HFFc6 (cell line): ENCODE results near the gene GH1. TPM values are rescaled to one million over a fixed set of nuclear protein-coding genes. Genes with fewer than 3 reads are reported as not detected.
A peak's percentile ranks its signal among the peaks of the same experiment; 100 is the strongest.
"Not testable (repeated sequence)": the region's sequence is repeated elsewhere in the genome, so short reads cannot be mapped to it uniquely, and the experiment has no call there.

Experiments used
- DNase-seq: peaks from one replicate; pipeline ENCODE4 v3.0.0-alpha.2; 2018
- H3K27ac Mint-ChIP-seq: 2 replicates; pipeline ENCODE4 v1.8.0; 2020; ENCODE audit warnings: mild to moderate bottlenecking, mixed read lengths
- H3K27me3 Mint-ChIP-seq: 2 replicates; pipeline ENCODE4 v1.8.0; 2021; ENCODE audit warnings: mild to moderate bottlenecking, moderate library complexity, mixed read lengths; ENCODE audit not compliant: insufficient read depth
- H3K36me3 Mint-ChIP-seq: 2 replicates; pipeline ENCODE4 v1.8.0; 2021; ENCODE audit warnings: low read depth, mixed read lengths
- H3K4me1 Mint-ChIP-seq: 2 replicates; pipeline ENCODE4 v1.8.0; 2020; ENCODE audit warnings: low read depth, mixed read lengths
- H3K4me3 Mint-ChIP-seq: 2 replicates; pipeline ENCODE4 v1.8.0; 2020; ENCODE audit warnings: mild to moderate bottlenecking, moderate library complexity, mixed read lengths
- H3K9me3 Mint-ChIP-seq: 2 replicates; pipeline ENCODE4 v1.8.0; 2020; ENCODE audit warnings: mild to moderate bottlenecking, mixed read lengths
- total RNA-seq, 6 experiments: library from RNA; stranded (reverse); fragmentation: NEBNext Ultra II Directional; extraction: Animal tissue kit (Norgen Biotek cat#: 25700); gene quantifications; 2 replicates in 1 of 6; 3 replicates in 5 of 6; pipeline ENCODE4 v1.2.3, GENCODE V29; 2021
- TF ChIP-seq, protein P1 (sequence below): fragments of 200-600 bp; sonication (generic); IDR thresholded peaks from 2 replicates; pipeline ENCODE4 v1.5.0; 2021; ENCODE audit warnings: antibody characterized with exemption, mild to moderate bottlenecking

GH1 gene
- total RNA-seq, 6 experiments from 2014 or later = not detected

DNA sequence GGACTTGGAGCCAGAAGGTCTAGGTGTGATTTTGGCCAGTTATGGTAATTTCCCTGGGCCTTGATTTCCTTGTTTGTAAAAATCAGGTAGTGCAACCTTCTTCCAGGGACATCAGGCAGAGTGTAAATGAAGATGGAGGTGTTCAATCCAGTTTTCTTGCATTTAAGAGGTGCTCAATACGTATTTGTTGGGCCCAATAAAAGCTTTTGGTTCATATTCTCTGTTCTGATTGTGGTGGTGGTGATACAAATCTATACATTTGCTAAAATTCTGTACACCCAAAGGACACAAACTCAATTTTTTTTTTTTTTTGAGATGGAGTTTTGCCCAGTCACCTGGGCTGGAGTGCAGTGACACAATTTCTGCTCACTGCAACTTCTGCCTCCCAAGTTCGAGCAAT lies 7.5 kb upstream of the GH1 start:
- Mint-ChIP-seq H3K27me3 (peaks cover 6% of the 10 kb centered on the region), H3K4me1 (no peaks in the 10 kb centered on the region), H3K27ac (no peak overlapping the region), H3K36me3 (no peaks in the 10 kb centered on the region), H3K9me3 (no peaks in the 10 kb centered on the region), H3K4me3 (no peak overlapping the region)
- TF ChIP-seq, protein P1, sequence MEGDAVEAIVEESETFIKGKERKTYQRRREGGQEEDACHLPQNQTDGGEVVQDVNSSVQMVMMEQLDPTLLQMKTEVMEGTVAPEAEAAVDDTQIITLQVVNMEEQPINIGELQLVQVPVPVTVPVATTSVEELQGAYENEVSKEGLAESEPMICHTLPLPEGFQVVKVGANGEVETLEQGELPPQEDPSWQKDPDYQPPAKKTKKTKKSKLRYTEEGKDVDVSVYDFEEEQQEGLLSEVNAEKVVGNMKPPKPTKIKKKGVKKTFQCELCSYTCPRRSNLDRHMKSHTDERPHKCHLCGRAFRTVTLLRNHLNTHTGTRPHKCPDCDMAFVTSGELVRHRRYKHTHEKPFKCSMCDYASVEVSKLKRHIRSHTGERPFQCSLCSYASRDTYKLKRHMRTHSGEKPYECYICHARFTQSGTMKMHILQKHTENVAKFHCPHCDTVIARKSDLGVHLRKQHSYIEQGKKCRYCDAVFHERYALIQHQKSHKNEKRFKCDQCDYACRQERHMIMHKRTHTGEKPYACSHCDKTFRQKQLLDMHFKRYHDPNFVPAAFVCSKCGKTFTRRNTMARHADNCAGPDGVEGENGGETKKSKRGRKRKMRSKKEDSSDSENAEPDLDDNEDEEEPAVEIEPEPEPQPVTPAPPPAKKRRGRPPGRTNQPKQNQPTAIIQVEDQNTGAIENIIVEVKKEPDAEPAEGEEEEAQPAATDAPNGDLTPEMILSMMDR = no peak
- no peak for DNase-seq

DNA sequence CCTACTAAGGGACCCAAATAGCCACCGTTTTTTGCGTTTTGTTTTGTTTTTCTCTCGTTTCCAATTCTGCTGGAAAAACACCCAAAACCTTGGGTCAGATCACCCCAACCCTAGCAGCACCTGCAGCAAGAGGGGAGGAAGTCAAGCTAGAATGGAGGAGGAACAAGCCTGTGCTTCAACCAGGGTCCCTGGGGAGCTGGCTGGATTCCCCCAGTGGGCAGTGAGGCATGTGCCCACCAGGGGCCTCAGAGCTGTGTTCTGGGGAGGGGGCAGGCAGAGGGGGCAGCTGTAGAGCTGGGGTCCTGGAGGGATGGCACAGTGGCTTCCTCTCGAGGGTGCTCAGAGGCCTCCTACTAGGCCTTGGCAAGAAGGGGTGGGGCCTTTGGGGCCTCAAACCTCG lies 7.0 kb upstream of the GH1 start:
- H3K27me3 Mint-ChIP-seq = peaks cover 3% of the 10 kb centered on the region; the same call in 1 of the 2 replicates
- no peak overlapping the region for H3K27ac Mint-ChIP-seq
- no peak overlapping the region for H3K4me3 Mint-ChIP-seq
- no peaks in the 10 kb centered on the region for H3K36me3 Mint-ChIP-seq
- no peaks in the 10 kb centered on the region for H3K4me1 Mint-ChIP-seq
- H3K9me3 Mint-ChIP-seq = no peaks in the 10 kb centered on the region
- TF ChIP-seq, protein P1 = no peak
- DNase-seq = no peak

DNA sequence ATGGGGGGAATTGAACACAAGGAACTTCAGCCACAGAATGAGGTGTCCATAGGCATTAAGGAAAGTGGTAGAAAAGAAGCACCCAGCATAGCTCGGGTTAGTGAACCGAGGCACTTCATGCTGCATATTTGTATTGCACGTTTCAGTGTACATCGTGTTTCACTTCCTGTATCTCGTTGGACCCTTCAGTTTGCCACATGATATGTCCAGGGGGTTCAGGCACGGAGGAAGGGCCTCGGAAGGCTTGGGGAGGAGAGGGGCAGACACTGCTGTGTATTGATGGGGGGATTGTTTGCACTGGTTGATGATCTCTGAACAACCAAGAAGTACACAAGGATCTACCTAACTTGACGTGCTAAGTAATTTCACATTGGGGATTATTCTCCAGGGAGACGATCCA lies 3.8 kb upstream of the GH1 start:
- not testable (repeated sequence) for H3K27ac Mint-ChIP-seq, H3K36me3 Mint-ChIP-seq, H3K27me3 Mint-ChIP-seq, DNase-seq, H3K4me3 Mint-ChIP-seq, H3K9me3 Mint-ChIP-seq, H3K4me1 Mint-ChIP-seq

DNA sequence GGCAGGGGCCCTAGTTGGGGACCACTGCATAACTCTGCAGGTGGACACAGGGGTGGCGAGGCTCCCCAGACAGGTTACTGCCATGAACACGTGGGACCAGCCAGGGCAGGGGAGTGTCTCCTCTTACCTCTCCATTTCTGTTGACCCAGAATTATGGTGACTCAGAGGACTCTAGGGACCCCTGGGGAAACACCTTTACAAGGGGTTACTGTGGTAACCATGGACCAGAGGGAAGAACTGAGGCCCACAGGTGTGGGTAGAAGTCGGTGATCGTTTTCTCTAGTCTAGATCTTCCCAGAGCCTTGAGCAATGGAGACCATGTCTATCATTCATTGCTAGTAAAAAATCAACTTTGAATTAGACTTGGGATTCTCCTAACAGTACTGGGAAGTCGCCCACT lies 2.1 kb upstream of the GH1 start:
- DNase-seq, H3K27ac Mint-ChIP-seq, H3K9me3 Mint-ChIP-seq, H3K4me1 Mint-ChIP-seq, H3K4me3 Mint-ChIP-seq, H3K36me3 Mint-ChIP-seq: not testable (repeated sequence)
- H3K27me3 Mint-ChIP-seq = peaks cover 21% of the 10 kb centered on the region

DNA sequence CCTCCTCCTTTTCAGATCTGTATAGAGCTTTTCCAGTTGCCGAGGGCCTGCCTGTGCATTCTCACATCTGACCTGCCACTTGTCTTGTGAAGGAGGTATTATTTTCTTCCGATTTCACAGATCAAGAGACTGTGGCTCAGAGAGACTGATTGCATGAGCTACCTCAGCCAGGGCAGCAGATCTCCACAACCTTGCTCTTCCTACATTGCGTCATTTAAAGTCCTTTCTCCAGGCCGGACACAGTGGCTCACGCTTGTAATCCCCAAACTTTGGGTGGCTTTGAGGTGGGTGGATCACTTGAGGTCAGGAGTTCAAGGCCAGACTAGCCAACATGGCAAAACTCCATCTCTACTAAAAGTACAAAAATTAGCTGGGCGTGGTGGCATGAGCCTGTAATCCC lies 1.4 kb upstream of the GH1 start:
- peaks cover 25% of the 10 kb centered on the region for H3K27me3 Mint-ChIP-seq
- H3K27ac Mint-ChIP-seq, H3K36me3 Mint-ChIP-seq, H3K9me3 Mint-ChIP-seq, H3K4me3 Mint-ChIP-seq, DNase-seq, H3K4me1 Mint-ChIP-seq: not testable (repeated sequence)

DNA sequence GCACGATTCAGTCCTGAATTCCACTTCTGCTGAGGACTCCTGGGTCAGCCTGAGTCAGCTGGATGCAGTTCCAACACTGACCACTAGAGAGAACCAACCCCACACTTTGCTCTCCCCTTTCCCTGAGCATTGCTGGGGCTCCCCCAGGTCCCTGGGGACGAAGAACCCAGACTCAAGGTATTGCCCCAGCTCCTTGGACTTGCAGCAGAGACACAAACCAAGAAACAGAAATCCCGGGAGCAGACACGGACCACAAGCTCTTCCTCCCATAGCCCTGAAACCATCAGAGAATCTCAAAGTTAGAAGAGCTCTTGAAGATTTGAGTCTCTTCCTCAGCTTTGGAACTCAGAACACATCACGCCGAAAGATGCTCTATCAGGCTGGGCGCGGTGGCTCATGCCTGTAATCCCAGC lies 678 bp upstream of the GH1 start:
- Mint-ChIP-seq H3K27ac (no peak overlapping the region), H3K4me3 (no peak overlapping the region), H3K36me3 (no peaks in the 10 kb centered on the region), H3K4me1 (no peaks in the 10 kb centered on the region), H3K27me3 (peaks cover 31% of the 10 kb centered on the region), H3K9me3 (no peaks in the 10 kb centered on the region)
- peak; percentile 28 for DNase-seq
- TF ChIP-seq, protein P1 = peak; percentile 95

DNA sequence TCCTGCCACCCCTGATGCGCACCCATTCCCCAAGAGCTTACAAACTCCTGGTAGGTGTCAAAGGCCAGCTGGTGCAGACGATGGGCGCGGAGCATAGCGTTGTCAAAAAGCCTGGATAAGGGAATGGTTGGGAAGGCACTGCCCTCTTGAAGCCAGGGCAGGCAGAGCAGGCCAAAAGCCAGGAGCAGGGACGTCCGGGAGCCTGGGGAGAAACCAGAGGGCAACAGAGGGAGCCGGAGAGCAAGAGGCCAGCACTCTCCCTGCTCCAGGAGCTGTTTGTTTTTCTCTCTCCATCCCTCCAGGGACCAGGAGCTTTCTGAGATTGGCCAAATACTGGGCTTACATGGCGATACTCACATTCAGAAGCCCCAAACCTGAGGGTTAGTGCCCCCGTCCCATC lies 334 bp downstream of the GH1 start:
- no peaks in the 10 kb centered on the region for H3K36me3 Mint-ChIP-seq
- TF ChIP-seq, protein P1 = no peak
- H3K4me3 Mint-ChIP-seq = no peak overlapping the region
- no peaks in the 10 kb centered on the region for H3K9me3 Mint-ChIP-seq
- DNase-seq = no peak
- peaks cover 33% of the 10 kb centered on the region for H3K27me3 Mint-ChIP-seq
- no peak overlapping the region for H3K27ac Mint-ChIP-seq
- no peaks in the 10 kb centered on the region for H3K4me1 Mint-ChIP-seq
